Measurements from ENCODE around the gene GATAD2A. TPM values are rescaled to one million over a fixed set of nuclear protein-coding genes. Genes with fewer than 3 reads are reported as not detected.

GATAD2A gene
- polyA plus RNA-seq, 4 donors, result 25.9 to 49.1 (median 33.0) TPM

DNA sequence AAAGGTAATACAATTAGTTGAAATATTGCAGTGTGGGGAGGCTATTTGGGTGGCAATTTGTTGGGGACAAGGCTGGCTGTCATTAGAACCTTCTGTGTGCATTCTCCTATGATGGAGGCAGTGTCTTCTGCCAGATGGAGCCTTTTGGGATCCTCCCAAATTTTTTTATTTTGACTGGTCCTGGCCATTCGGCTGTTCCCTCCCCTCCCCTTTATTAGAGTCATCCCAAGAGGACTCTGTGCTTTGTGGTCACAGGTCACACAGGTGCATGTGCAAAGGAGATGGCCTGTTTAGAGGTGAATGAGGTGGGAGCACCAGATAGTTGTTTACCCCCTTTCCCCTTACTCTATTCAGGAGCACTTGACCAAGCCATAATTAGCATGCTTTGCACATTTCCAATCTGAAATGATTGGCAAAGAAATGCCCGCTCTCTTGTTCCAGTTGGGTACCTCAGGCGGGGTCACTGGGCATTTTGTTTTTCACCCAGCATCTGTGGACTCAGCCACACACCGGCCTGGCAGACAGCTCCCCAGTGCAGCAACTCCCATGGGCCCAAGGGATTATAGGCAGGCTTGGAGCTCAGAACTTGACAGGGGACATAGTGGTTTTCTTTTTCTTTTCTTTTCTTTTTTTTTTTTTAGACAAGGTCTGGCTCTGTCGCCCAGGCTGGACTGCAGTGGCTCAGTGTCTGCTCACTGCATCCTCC is 19.8 kb downstream of the GATAD2A start:
- Histone ChIP-seq H3K4me1 (ENCODE audit: control insufficient read depth in 3 of 3, insufficient read depth in 2 of 3, low read depth in 1 of 3, low read length in 2 of 3) (peaks cover 0 to 3% (median 0%) of the 10 kb centered on the region in 3 donors), H3K27ac (ENCODE audit: low read depth in 1 of 3, low read length in 2 of 3) (no peak overlapping the region), H3K27me3 (ENCODE audit: control insufficient read depth in 3 of 3, insufficient read depth in 3 of 3, low read length in 3 of 3) (no peaks in the 10 kb centered on the region), H3K4me3 (ENCODE audit: low read depth in 1 of 3, low read length in 3 of 3) (no peak overlapping the region), H3K9me3 (ENCODE audit: control insufficient read depth in 2 of 2, insufficient read depth in 1 of 2, low read depth in 1 of 2, low read length in 1 of 2) (no peaks in the 10 kb centered on the region), H3K36me3 (ENCODE audit: control insufficient read depth in 3 of 3, insufficient read depth in 2 of 3, low read depth in 1 of 3, low read length in 3 of 3) (peaks cover 0 to 54% (median 2%) of the 10 kb centered on the region in 3 donors)
- DNase-seq (no peak), FAIRE-seq (no peak)
- 73 to 82% (median 81%) methylated on average over 5 of the region's 5 CpGs for WGBS, 3 donors

DNA sequence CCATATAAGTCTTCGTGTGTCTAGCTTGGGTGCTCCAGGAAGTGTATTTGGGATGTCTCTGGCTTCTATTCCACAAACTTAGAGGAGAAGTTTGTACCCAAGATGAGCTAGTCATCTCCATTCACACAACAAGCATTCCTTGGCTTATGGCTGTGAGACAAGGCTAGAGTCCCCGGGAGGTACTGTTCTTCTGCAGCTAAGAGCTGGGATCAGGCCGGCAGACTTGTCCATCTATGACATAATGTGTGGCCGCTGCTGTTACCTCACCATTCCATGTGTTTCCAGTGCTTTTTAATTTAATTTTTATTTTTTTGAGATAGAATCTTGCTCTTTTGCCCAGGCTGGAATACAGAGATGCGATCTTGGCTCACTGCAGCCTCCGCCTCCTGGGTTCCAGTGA is 20.7 kb downstream of the GATAD2A start:
- WGBS, 3 donors, result 87 to 93% (median 88%) methylated on average over 6 of the region's 6 CpGs

GRCh38 chr19:19426799-19427198 is 21.3 kb downstream of the GATAD2A start:
- H3K4me1 ChIP-seq (ENCODE audit: control insufficient read depth in 3 of 3, insufficient read depth in 2 of 3, low read depth in 1 of 3, low read length in 2 of 3), result peaks cover 0 to 3% (median 0%) of the 10 kb centered on the region in 3 donors
- no peaks in the 10 kb centered on the region for H3K9me3 ChIP-seq (ENCODE audit: control insufficient read depth in 2 of 2, insufficient read depth in 1 of 2, low read depth in 1 of 2, low read length in 1 of 2)
- 93 to 97% (median 94%) methylated on average over 4 of the region's 4 CpGs for WGBS, 3 donors
- no peak overlapping the region for H3K27ac ChIP-seq (ENCODE audit: low read depth in 1 of 3, low read length in 2 of 3)
- DNase-seq (no peak), FAIRE-seq (no peak)
- H3K36me3 ChIP-seq (ENCODE audit: control insufficient read depth in 3 of 3, insufficient read depth in 2 of 3, low read depth in 1 of 3, low read length in 3 of 3), result peaks cover 0 to 47% (median 2%) of the 10 kb centered on the region in 3 donors
- H3K27me3 ChIP-seq (ENCODE audit: control insufficient read depth in 3 of 3, insufficient read depth in 3 of 3, low read length in 3 of 3), result no peaks in the 10 kb centered on the region
- no peak overlapping the region for H3K4me3 ChIP-seq (ENCODE audit: low read depth in 1 of 3, low read length in 3 of 3)

More for the DNA sequence above, 20.7 kb downstream of the GATAD2A start:
- H3K36me3 ChIP-seq (ENCODE audit: control insufficient read depth in 3 of 3, insufficient read depth in 2 of 3, low read depth in 1 of 3, low read length in 3 of 3), result peaks cover 0 to 51% (median 2%) of the 10 kb centered on the region in 3 donors
- H3K4me3 ChIP-seq (ENCODE audit: low read depth in 1 of 3, low read length in 3 of 3), result no peak overlapping the region
- no peaks in the 10 kb centered on the region for H3K27me3 ChIP-seq (ENCODE audit: control insufficient read depth in 3 of 3, insufficient read depth in 3 of 3, low read length in 3 of 3)
- peaks cover 0 to 3% (median 0%) of the 10 kb centered on the region in 3 donors for H3K4me1 ChIP-seq (ENCODE audit: control insufficient read depth in 3 of 3, insufficient read depth in 2 of 3, low read depth in 1 of 3, low read length in 2 of 3)
- H3K9me3 ChIP-seq (ENCODE audit: control insufficient read depth in 2 of 2, insufficient read depth in 1 of 2, low read depth in 1 of 2, low read length in 1 of 2), result no peaks in the 10 kb centered on the region
- FAIRE-seq, result no peak
- no peak overlapping the region for H3K27ac ChIP-seq (ENCODE audit: low read depth in 1 of 3, low read length in 2 of 3)
- no peak for DNase-seq

GRCh38 chr19:19427302-19427701 is 21.8 kb downstream of the GATAD2A start:
- no peak for FAIRE-seq
- Histone ChIP-seq H3K36me3 (ENCODE audit: control insufficient read depth in 3 of 3, insufficient read depth in 2 of 3, low read depth in 1 of 3, low read length in 3 of 3) (peaks cover 0 to 44% (median 2%) of the 10 kb centered on the region in 3 donors), H3K4me3 (ENCODE audit: low read depth in 1 of 3, low read length in 3 of 3) (no peak overlapping the region), H3K9me3 (ENCODE audit: control insufficient read depth in 2 of 2, insufficient read depth in 1 of 2, low read depth in 1 of 2, low read length in 1 of 2) (no peaks in the 10 kb centered on the region), H3K4me1 (ENCODE audit: control insufficient read depth in 3 of 3, insufficient read depth in 2 of 3, low read depth in 1 of 3, low read length in 2 of 3) (peaks cover 0 to 3% (median 0%) of the 10 kb centered on the region in 3 donors), H3K27ac (ENCODE audit: low read depth in 1 of 3, low read length in 2 of 3) (no peak overlapping the region), H3K27me3 (ENCODE audit: control insufficient read depth in 3 of 3, insufficient read depth in 3 of 3, low read length in 3 of 3) (no peaks in the 10 kb centered on the region)
- DNase-seq, result no peak
- WGBS, 3 donors, result 62 to 64% (median 62%) methylated on average over 3 of the region's 3 CpGs

DNA sequence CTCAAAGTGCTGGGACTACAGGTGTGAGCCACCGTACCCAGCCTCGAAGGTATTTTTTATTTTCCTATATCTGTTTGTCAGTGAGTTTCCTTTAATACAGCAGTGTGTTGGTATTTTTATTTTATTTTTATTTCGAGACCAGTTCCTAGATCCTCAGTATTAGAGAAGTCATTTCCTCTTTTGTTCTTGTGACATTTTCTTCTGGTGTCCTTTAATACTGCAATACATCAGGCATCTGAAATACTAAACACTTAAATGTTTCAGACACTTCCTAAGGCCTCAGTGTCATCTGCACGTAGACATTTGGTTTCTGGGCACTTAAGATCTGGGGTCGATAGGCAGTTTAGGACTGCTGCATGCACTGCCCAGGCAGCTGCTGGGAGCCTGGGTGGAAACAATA is 22.5 kb downstream of the GATAD2A start:
- Histone ChIP-seq H3K27ac (ENCODE audit: low read depth in 1 of 3, low read length in 2 of 3) (no peak overlapping the region), H3K36me3 (ENCODE audit: control insufficient read depth in 3 of 3, insufficient read depth in 2 of 3, low read depth in 1 of 3, low read length in 3 of 3) (peaks cover 0 to 43% (median 2%) of the 10 kb centered on the region in 3 donors), H3K4me3 (ENCODE audit: low read depth in 1 of 3, low read length in 3 of 3) (no peak overlapping the region), H3K27me3 (ENCODE audit: control insufficient read depth in 3 of 3, insufficient read depth in 3 of 3, low read length in 3 of 3) (no peaks in the 10 kb centered on the region), H3K9me3 (ENCODE audit: control insufficient read depth in 2 of 2, insufficient read depth in 1 of 2, low read depth in 1 of 2, low read length in 1 of 2) (no peaks in the 10 kb centered on the region), H3K4me1 (ENCODE audit: control insufficient read depth in 3 of 3, insufficient read depth in 2 of 3, low read depth in 1 of 3, low read length in 2 of 3) (peaks cover 0 to 3% (median 0%) of the 10 kb centered on the region in 3 donors)
- FAIRE-seq (no peak), DNase-seq (no peak)
- WGBS, 3 donors, result 81 to 86% (median 86%) methylated on average over 5 of the region's 5 CpGs

GRCh38 chr19:19428746-19429145 is 23.3 kb downstream of the GATAD2A start:
- Histone ChIP-seq H3K9me3 (ENCODE audit: control insufficient read depth in 2 of 2, insufficient read depth in 1 of 2, low read depth in 1 of 2, low read length in 1 of 2) (no peaks in the 10 kb centered on the region), H3K4me3 (ENCODE audit: low read depth in 1 of 3, low read length in 3 of 3) (no peak overlapping the region), H3K4me1 (ENCODE audit: control insufficient read depth in 3 of 3, insufficient read depth in 2 of 3, low read depth in 1 of 3, low read length in 2 of 3) (peaks cover 0 to 3% (median 0%) of the 10 kb centered on the region in 3 donors), H3K27ac (ENCODE audit: low read depth in 1 of 3, low read length in 2 of 3) (no peak overlapping the region), H3K36me3 (ENCODE audit: control insufficient read depth in 3 of 3, insufficient read depth in 2 of 3, low read depth in 1 of 3, low read length in 3 of 3) (peaks cover 0 to 35% (median 2%) of the 10 kb centered on the region in 3 donors), H3K27me3 (ENCODE audit: control insufficient read depth in 3 of 3, insufficient read depth in 3 of 3, low read length in 3 of 3) (no peaks in the 10 kb centered on the region)
- FAIRE-seq, result no peak
- DNase-seq, result no peak
- WGBS, 3 donors, result 94 to 96% (median 94%) methylated on average over 10 of the region's 10 CpGs

DNA sequence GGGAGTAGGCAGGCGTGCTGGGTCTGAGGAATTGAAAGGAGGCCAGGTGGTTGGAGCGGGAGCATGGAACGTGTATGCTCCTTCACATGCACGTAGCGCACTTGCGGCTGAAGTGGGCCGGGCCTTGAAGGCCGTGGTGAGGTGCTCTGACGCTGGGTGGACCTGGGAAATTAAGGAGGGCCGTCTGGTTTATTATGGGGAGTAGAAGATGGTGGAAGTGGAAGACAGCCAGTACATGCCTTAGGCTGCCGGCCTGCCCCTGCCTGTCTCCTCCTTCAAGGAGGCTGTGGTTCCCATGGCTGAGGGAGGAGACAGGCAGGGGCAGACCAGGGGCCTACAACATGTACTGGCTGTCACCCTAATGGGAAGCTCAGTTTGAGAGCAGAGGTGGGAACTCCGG is 23.9 kb downstream of the GATAD2A start:
- Histone ChIP-seq H3K4me1 (ENCODE audit: control insufficient read depth in 3 of 3, insufficient read depth in 2 of 3, low read depth in 1 of 3, low read length in 2 of 3) (peaks cover 0 to 3% (median 0%) of the 10 kb centered on the region in 3 donors), H3K4me3 (ENCODE audit: low read depth in 1 of 3, low read length in 3 of 3) (no peak overlapping the region), H3K27ac (ENCODE audit: low read depth in 1 of 3, low read length in 2 of 3) (no peak overlapping the region), H3K27me3 (ENCODE audit: control insufficient read depth in 3 of 3, insufficient read depth in 3 of 3, low read length in 3 of 3) (no peaks in the 10 kb centered on the region), H3K9me3 (ENCODE audit: control insufficient read depth in 2 of 2, insufficient read depth in 1 of 2, low read depth in 1 of 2, low read length in 1 of 2) (no peaks in the 10 kb centered on the region), H3K36me3 (ENCODE audit: control insufficient read depth in 3 of 3, insufficient read depth in 2 of 3, low read depth in 1 of 3, low read length in 3 of 3) (peaks cover 0 to 30% (median 2%) of the 10 kb centered on the region in 3 donors)
- WGBS, 3 donors, result 86 to 94% (median 91%) methylated on average over 12 of the region's 12 CpGs
- DNase-seq (no peak), FAIRE-seq (no peak)

DNA sequence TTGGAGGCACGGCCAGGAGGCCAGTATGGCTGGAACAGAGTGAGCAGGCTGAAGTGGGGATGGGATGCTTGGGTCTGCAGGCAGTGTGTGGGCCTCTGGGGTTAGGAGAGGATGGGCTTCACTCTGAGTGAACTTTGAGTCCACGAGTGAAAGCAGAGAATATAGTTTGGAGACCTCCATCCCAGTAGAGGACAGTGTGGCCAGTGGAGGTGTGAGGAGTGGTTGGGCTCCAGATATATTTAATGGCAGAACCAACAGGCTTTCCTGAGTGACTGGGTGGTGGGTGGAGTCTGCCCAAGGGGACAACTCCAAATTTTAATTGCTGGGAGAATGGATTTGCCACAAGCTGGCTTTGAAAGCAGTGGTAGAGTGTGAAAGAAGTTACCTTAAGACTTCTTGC is 27.3 kb downstream of the GATAD2A start:
- H3K36me3 ChIP-seq (ENCODE audit: control insufficient read depth in 3 of 3, insufficient read depth in 2 of 3, low read depth in 1 of 3, low read length in 3 of 3), result peaks cover 0 to 44% (median 2%) of the 10 kb centered on the region in 3 donors
- no peaks in the 10 kb centered on the region for H3K27me3 ChIP-seq (ENCODE audit: control insufficient read depth in 3 of 3, insufficient read depth in 3 of 3, low read length in 3 of 3)
- H3K27ac ChIP-seq (ENCODE audit: low read depth in 1 of 3, low read length in 2 of 3), result no peak overlapping the region
- H3K4me3 ChIP-seq (ENCODE audit: low read depth in 1 of 3, low read length in 3 of 3), result no peak overlapping the region
- H3K4me1 ChIP-seq (ENCODE audit: control insufficient read depth in 3 of 3, insufficient read depth in 2 of 3, low read depth in 1 of 3, low read length in 2 of 3), result no peaks in the 10 kb centered on the region
- DNase-seq (no peak), FAIRE-seq (no peak)
- no peaks in the 10 kb centered on the region for H3K9me3 ChIP-seq (ENCODE audit: control insufficient read depth in 2 of 2, insufficient read depth in 1 of 2, low read depth in 1 of 2, low read length in 1 of 2)
- 76 to 85% (median 81%) methylated on average over 2 of the region's 2 CpGs for WGBS, 3 donors
